ENCODE measurements around the gene ATR.
A peak's percentile ranks its signal among the peaks of the same experiment; 100 is the strongest.
"Not testable (repeated sequence)": the region's sequence is repeated elsewhere in the genome, so short reads cannot be mapped to it uniquely, and the experiment has no call there.

ATR gene

GRCh38 chr3:142578329-142579223 lies at the start of gene ATR:
Gene ATR (minus strand): TSS chr3:142578733. CDS start chr3:142578704, 29 bp downstream.
- peak; percentile 98 for DNase-seq

GRCh38 chr3:142626971-142627370 lies 48.4 kb upstream of the ATR start:
- no peak for DNase-seq

- no peak for DNase-seq
Observed at GRCh38 chr3:142625153-142625440, 46.6 kb upstream of the ATR start.

- DNase-seq = no peak
Observed at GRCh38 chr3:142624341-142625152, 46.0 kb upstream of the ATR start.

- no peak for DNase-seq
Observed at GRCh38 chr3:142623194-142623593, 44.7 kb upstream of the ATR start.

- no peak for DNase-seq
Observed at GRCh38 chr3:142622405-142622804, 43.9 kb upstream of the ATR start.

- no peak for DNase-seq
Observed at GRCh38 chr3:142618917-142619461, 40.5 kb upstream of the ATR start.

GRCh38 chr3:142615171-142615570 lies 36.6 kb upstream of the ATR start:
- no peak for DNase-seq

GRCh38 chr3:142614059-142614626 lies 35.6 kb upstream of the ATR start:
- no peak for DNase-seq

- no peak for DNase-seq
Observed at GRCh38 chr3:142613491-142613890, 35.0 kb upstream of the ATR start.

- no peak for DNase-seq
Observed at GRCh38 chr3:142611206-142611605, 32.7 kb upstream of the ATR start.

GRCh38 chr3:142609136-142609535 lies 30.6 kb upstream of the ATR start:
- DNase-seq = no peak

- DNase-seq = no peak
Observed at GRCh38 chr3:142608631-142609030, 30.1 kb upstream of the ATR start.

GRCh38 chr3:142604940-142605339 lies 26.4 kb upstream of the ATR start:
- no peak for DNase-seq

GRCh38 chr3:142603386-142603705 lies 24.8 kb upstream of the ATR start:
- DNase-seq = not testable (repeated sequence)

- no peak for DNase-seq
Observed at GRCh38 chr3:142602619-142603385, 24.3 kb upstream of the ATR start.

- DNase-seq = no peak
Observed at GRCh38 chr3:142601713-142602112, 23.2 kb upstream of the ATR start.

GRCh38 chr3:142597906-142598305 lies 19.4 kb upstream of the ATR start:
- DNase-seq = no peak

- DNase-seq = no peak
Observed at GRCh38 chr3:142596726-142597088, 18.2 kb upstream of the ATR start.

- DNase-seq = peak; percentile 86
Observed at GRCh38 chr3:142595951-142596725, 17.6 kb upstream of the ATR start, which contains the start of gene PLS1. Gene PLS1 (plus strand): TSS chr3:142596393. CDS start chr3:142664238, 67,845 bp downstream.

GRCh38 chr3:142595581-142595950 lies 17.0 kb upstream of the ATR start:
- no peak for DNase-seq

- no peak for DNase-seq
Observed at GRCh38 chr3:142595141-142595540, 16.6 kb upstream of the ATR start.

Measured in midbrain (tissue), 1 donor.